K562 treated with DMSO at 1 percent for 4 hours (cell line): ENCODE measurements around the gene VWA5A. TPM values are rescaled to one million over a fixed set of nuclear protein-coding genes. Genes with fewer than 3 reads are reported as not detected.

Source experiments
- total RNA-seq: library from RNA; unstranded; fragments of 300-600 nt; gene quantifications from 2 replicates; pipeline ENCODE4 v1.2.3, GENCODE V29; 2022; ENCODE audit not compliant: insufficient read depth

The VWA5A gene
- 11.6 and 13.9 TPM in 2 replicates for total RNA-seq

GRCh38 chr11:124114942-124115781 is at the start of gene VWA5A:
VWA5A (plus strand) TSS chr11:124115450; CDS start chr11:124117512, 2,062 bp downstream.

GRCh38 chr11:124183068-124183467 is 67.8 kb downstream of the VWA5A start, which contains the start of gene OR10D3:
OR10D3 (plus strand) TSS chr11:124183345; CDS start chr11:124185270, 1,925 bp downstream.

Other genes with a start within 250 kb of the VWA5A start
- gene TMEM225, start 229.8 kb upstream of the VWA5A start, total RNA-seq = not detected in 2 replicates
- gene OR8D4, start 213.3 kb upstream of the VWA5A start, total RNA-seq = not detected in 2 replicates
- gene OR4D5, start 175.8 kb upstream of the VWA5A start, total RNA-seq = not detected in 2 replicates
- gene OR6T1, start 171.6 kb upstream of the VWA5A start, total RNA-seq = not detected in 2 replicates
- gene OR10S1, start 137.7 kb upstream of the VWA5A start, total RNA-seq = not detected in 2 replicates
- gene OR10G6, start 120.3 kb upstream of the VWA5A start, total RNA-seq = not detected in 2 replicates
- gene OR10G4, start 102.5 kb upstream of the VWA5A start, total RNA-seq = not detected in 2 replicates
- not detected in 2 replicates for gene OR10G9, start 92.4 kb upstream of the VWA5A start, total RNA-seq
- not detected in 2 replicates for gene OR10G8, start 88.7 kb upstream of the VWA5A start, total RNA-seq
- gene OR10G7, start 74.1 kb upstream of the VWA5A start, total RNA-seq = not detected in 2 replicates
- not detected in 2 replicates for gene OR10D3, start 67.9 kb downstream of the VWA5A start, total RNA-seq
- not detected in 2 replicates for gene OR8G1, start 125.6 kb downstream of the VWA5A start, total RNA-seq
- gene OR8G5, start 140.9 kb downstream of the VWA5A start, total RNA-seq = 3.7 and 4.1 TPM in 2 replicates
- gene OR8D1, start 198.5 kb downstream of the VWA5A start, total RNA-seq = 0.06 TPM in 1 of 2 replicates, not detected in the other
- gene OR8D2, start 204.7 kb downstream of the VWA5A start, total RNA-seq = not detected in 2 replicates